Measurements from ENCODE around the gene DNER.

GRCh38 chr2:229689307-229689839 is 25.0 kb downstream of the DNER start:
- no peak for TF ChIP-seq YY1 (IDR thresholded peaks at IDR 0.05; ENCODE audit: insufficient read depth, insufficient read length)
- no peak for TF ChIP-seq ZNF274 (IDR thresholded peaks at IDR 0.05; ENCODE audit: low read depth, low read length)
